DND-41 (cell line): Measurements from ENCODE around the gene PDZD8.

Experiments used
- ATAC-seq: fragments of 200-7000 bp; cut with Tn5 transposase; 3 replicates; pipeline ENCODE4 v1.9.1; 2021; ENCODE audit warnings: low read depth; ENCODE audit not compliant: insufficient read depth
- DNase-seq: peaks from one replicate; pipeline ENCODE4 v3.0.0-alpha.2; 2020
- H2AFZ ChIP-seq: 2 replicates; pipeline ENCODE4 v1.6.0; 2012; ENCODE audit warnings: low read depth, low read length
- H3K27ac ChIP-seq: 2 replicates; pipeline ENCODE4 v1.5.1; 2012; ENCODE audit warnings: low read length, inconsistent platforms
- H3K27me3 ChIP-seq: fragments of 200-600 bp; sonication (generic); 2 replicates; pipeline ENCODE4 v1.6.0; 2012; ENCODE audit warnings: low read length, mild to moderate bottlenecking, inconsistent platforms; ENCODE audit not compliant: insufficient read depth, poor library complexity
- H3K36me3 ChIP-seq: 2 replicates; pipeline ENCODE4 v1.5.1; 2012; ENCODE audit warnings: low read length, inconsistent platforms; ENCODE audit not compliant: insufficient read depth
- H3K4me1 ChIP-seq: 2 replicates; pipeline ENCODE4 v1.5.1; 2012; ENCODE audit warnings: mild to moderate bottlenecking, low read length; ENCODE audit not compliant: insufficient read depth
- H3K4me2 ChIP-seq: 2 replicates; pipeline ENCODE4 v1.6.0; 2012; ENCODE audit warnings: mild to moderate bottlenecking, moderate library complexity, low read length, inconsistent platforms; ENCODE audit not compliant: insufficient read depth
- H3K4me3 ChIP-seq, 2 experiments: fragments of 200-600 bp in 1 of 2; shearing (Covaris generic) in 1 of 2; 2 replicates each; pipeline ENCODE4 v1.5.1; 2012 to 2016; ENCODE audit warnings: inconsistent platforms in 2 of 2, low read length in 2 of 2, mild to moderate bottlenecking in 2 of 2, low read depth in 1 of 2, moderate library complexity in 1 of 2
- H3K79me2 ChIP-seq: 2 replicates; pipeline ENCODE4 v1.6.0; 2012; ENCODE audit warnings: low read length, inconsistent platforms; ENCODE audit not compliant: insufficient read depth
- H3K9ac ChIP-seq: 2 replicates; pipeline ENCODE4 v1.6.0; 2012; ENCODE audit warnings: low read depth, mild to moderate bottlenecking, inconsistent platforms, low read length, moderate library complexity
- H3K9me3 ChIP-seq: 2 replicates; pipeline ENCODE4 v1.5.1; 2012; ENCODE audit warnings: low read length, moderate library complexity, mild to moderate bottlenecking, inconsistent platforms; ENCODE audit not compliant: insufficient read depth, severe bottlenecking
- H4K20me1 ChIP-seq: 2 replicates; pipeline ENCODE4 v1.6.0; 2012; ENCODE audit warnings: low read length; ENCODE audit not compliant: insufficient read depth
- EZH2 ChIP-seq: IDR thresholded peaks from 3 replicates; pipeline ENCODE4 v1.6.1; 2012; ENCODE audit warnings: borderline replicate concordance, low read depth, mild to moderate bottlenecking, moderate library complexity, low read length, inconsistent platforms; ENCODE audit not compliant: severe bottlenecking
- TF ChIP-seq, protein P1 (sequence below): IDR thresholded peaks from 2 replicates; pipeline ENCODE4 v1.5.1; 2012; ENCODE audit warnings: borderline replicate concordance, low read length, moderate library complexity, mild to moderate bottlenecking; ENCODE audit not compliant: poor library complexity, severe bottlenecking; ENCODE audit errors: extremely low read depth

PDZD8 gene

DNA sequence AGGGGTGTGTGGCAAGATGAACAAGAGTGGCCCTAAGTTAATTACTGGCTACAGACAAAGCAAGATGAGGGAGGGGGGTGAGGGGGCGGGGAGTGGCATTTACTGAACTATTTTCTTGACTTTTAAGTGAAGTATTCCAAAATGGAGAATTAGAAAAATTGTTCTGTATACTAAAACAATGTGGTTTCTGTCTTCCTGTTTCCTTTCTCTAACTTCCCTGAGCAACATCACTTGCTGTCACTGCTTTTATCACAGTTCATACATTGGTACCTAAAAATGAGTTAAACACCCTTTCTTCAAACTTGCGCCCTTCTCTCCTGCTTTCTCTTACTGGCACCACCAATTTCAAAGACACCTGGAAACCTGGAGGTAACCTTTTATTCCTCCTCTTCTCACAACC lies 21.6 kb downstream of the PDZD8 start:
- Histone ChIP-seq H3K9ac (no peak overlapping the region), H4K20me1 (peaks cover 40% of the 10 kb centered on the region), H3K4me3 (no peak overlapping the region), H3K4me1 (peaks cover 27% of the 10 kb centered on the region), H3K27me3 (no peaks in the 10 kb centered on the region), H2AFZ (no peak overlapping the region), H3K9me3 (no peaks in the 10 kb centered on the region), H3K4me2 (peak overlapping the region; percentile 5; the same call in 1 of the 2 replicates), H3K36me3 (no peaks in the 10 kb centered on the region), H3K79me2 (peaks cover 92% of the 10 kb centered on the region), H3K27ac (peak overlapping the region; percentile 22; the same call in 1 of the 2 replicates)
- ATAC-seq = peak; percentile 67
- TF ChIP-seq, protein P1, sequence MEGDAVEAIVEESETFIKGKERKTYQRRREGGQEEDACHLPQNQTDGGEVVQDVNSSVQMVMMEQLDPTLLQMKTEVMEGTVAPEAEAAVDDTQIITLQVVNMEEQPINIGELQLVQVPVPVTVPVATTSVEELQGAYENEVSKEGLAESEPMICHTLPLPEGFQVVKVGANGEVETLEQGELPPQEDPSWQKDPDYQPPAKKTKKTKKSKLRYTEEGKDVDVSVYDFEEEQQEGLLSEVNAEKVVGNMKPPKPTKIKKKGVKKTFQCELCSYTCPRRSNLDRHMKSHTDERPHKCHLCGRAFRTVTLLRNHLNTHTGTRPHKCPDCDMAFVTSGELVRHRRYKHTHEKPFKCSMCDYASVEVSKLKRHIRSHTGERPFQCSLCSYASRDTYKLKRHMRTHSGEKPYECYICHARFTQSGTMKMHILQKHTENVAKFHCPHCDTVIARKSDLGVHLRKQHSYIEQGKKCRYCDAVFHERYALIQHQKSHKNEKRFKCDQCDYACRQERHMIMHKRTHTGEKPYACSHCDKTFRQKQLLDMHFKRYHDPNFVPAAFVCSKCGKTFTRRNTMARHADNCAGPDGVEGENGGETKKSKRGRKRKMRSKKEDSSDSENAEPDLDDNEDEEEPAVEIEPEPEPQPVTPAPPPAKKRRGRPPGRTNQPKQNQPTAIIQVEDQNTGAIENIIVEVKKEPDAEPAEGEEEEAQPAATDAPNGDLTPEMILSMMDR = no peak
- TF ChIP-seq EZH2 = no peak
- no peak for DNase-seq

DNA sequence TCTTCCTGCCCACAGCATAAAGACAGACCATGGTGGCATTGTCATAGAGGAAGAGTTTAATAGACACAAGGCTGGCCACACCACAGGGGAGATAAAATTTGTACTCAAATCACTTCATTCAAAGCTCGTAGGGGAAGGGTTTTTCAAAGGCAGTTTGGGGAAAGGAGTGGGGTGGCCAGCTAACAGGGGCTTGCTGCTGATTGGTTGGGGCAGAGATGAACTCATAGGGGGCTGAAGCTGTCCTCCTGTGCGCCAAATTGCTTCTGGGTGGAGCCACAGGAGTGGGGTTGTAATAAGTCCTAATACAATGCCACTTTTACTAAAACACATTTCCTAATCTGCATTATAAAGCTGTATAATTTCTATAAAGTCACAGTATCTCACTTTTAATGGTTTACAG lies 22.5 kb downstream of the PDZD8 start:
- H4K20me1 ChIP-seq = peaks cover 45% of the 10 kb centered on the region
- no peak overlapping the region for H2AFZ ChIP-seq
- DNase-seq (no peak), ATAC-seq (no peak)
- peaks cover 92% of the 10 kb centered on the region for H3K79me2 ChIP-seq
- no peak overlapping the region for H3K4me2 ChIP-seq
- H3K27ac ChIP-seq = no peak overlapping the region
- peaks cover 27% of the 10 kb centered on the region for H3K4me1 ChIP-seq
- H3K4me3 ChIP-seq = no peak overlapping the region
- H3K9me3 ChIP-seq = no peaks in the 10 kb centered on the region
- H3K36me3 ChIP-seq = no peaks in the 10 kb centered on the region
- no peaks in the 10 kb centered on the region for H3K27me3 ChIP-seq
- H3K9ac ChIP-seq = no peak overlapping the region
- TF ChIP-seq EZH2 = no peak
- TF ChIP-seq, protein P1 = no peak

DNA sequence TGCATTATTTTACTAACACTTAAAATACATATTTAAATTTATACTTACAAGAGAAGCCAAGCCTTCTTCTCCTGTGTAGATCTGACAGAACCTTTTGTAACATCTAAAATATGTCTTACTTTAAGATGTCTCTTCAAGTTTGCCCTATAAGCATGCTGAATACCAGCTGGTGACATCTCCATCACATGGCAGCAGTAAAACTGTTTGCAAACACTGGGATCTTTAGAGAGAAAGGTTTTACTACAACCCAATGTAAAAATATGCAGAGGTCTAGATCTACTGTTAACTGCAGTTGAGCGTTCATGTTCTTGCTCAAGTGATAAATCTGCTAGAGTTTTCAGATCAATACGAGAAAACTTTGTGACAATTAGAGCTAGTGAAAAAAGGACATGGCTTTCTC lies 23.2 kb downstream of the PDZD8 start:
- Histone ChIP-seq H3K79me2 (peaks cover 97% of the 10 kb centered on the region), H3K4me1 (peaks cover 27% of the 10 kb centered on the region), H3K4me2 (no peak overlapping the region), H3K27ac (no peak overlapping the region), H3K9ac (no peak overlapping the region), H3K27me3 (no peaks in the 10 kb centered on the region), H3K4me3 (no peak overlapping the region), H2AFZ (no peak overlapping the region), H3K36me3 (no peaks in the 10 kb centered on the region), H4K20me1 (peaks cover 51% of the 10 kb centered on the region), H3K9me3 (no peaks in the 10 kb centered on the region)
- TF ChIP-seq EZH2 = no peak
- TF ChIP-seq, protein P1 = no peak
- no peak for ATAC-seq
- no peak for DNase-seq

DNA sequence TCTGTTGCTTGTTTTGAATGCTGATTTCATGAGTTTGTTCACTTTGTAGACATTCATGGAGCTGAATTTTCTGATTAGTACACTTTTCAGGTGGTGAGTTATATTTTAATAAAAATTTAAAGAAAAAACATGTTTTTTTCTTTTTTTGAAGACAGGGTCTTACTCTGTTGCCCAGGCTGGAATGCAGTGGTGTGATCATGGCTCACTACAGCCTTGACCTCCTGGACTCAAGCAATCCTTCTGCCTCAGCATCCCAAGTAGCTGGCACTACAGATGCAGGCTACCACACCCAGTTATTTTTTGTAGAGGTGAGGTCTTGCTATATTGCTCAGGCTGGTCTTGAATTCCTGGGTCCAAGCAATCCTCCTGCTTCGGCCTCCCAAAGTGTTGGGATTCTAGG lies 23.7 kb downstream of the PDZD8 start:
- TF ChIP-seq EZH2 = no peak
- TF ChIP-seq, protein P1 = no peak
- H3K79me2 ChIP-seq = peaks cover 97% of the 10 kb centered on the region
- H3K4me1 ChIP-seq = peaks cover 27% of the 10 kb centered on the region
- no peak overlapping the region for H3K27ac ChIP-seq
- no peaks in the 10 kb centered on the region for H3K36me3 ChIP-seq
- H3K4me2 ChIP-seq = no peak overlapping the region
- H4K20me1 ChIP-seq = peaks cover 56% of the 10 kb centered on the region
- H3K4me3 ChIP-seq = no peak overlapping the region
- no peak overlapping the region for H3K9ac ChIP-seq
- no peaks in the 10 kb centered on the region for H3K9me3 ChIP-seq
- ATAC-seq (no peak), DNase-seq (no peak)
- no peak overlapping the region for H2AFZ ChIP-seq
- H3K27me3 ChIP-seq = no peaks in the 10 kb centered on the region
